ENCODE results near the gene NUDCD3.

The NUDCD3 gene

GRCh38 chr7:44381494-44382220, 108.8 kb downstream of the NUDCD3 start:
- DNase-seq = no peak

- no peak for DNase-seq
These were observed 109.5 kb downstream of the NUDCD3 start for GRCh38 chr7:44380831-44381493.

- DNase-seq = no peak
These were observed 110.1 kb downstream of the NUDCD3 start for GRCh38 chr7:44380189-44380830.

GRCh38 chr7:44379366-44380188, 110.9 kb downstream of the NUDCD3 start:
- no peak for DNase-seq

GRCh38 chr7:44378744-44379143, 111.7 kb downstream of the NUDCD3 start:
- no peak for DNase-seq

- peak; percentile 8 to 34 (median 26) for DNase-seq
These were observed 112.6 kb downstream of the NUDCD3 start for GRCh38 chr7:44377681-44378421.

GRCh38 chr7:44377134-44377463, 113.4 kb downstream of the NUDCD3 start:
- no peak for DNase-seq

- DNase-seq = no peak
These were observed 113.9 kb downstream of the NUDCD3 start for GRCh38 chr7:44376429-44377133.

GRCh38 chr7:44375926-44376342, 114.5 kb downstream of the NUDCD3 start:
- no peak for DNase-seq

- no peak for DNase-seq
These were observed 115.2 kb downstream of the NUDCD3 start for GRCh38 chr7:44375236-44375699.

- DNase-seq = no peak
These were observed 116.3 kb downstream of the NUDCD3 start for GRCh38 chr7:44374007-44374763.

- no peak for DNase-seq
These were observed 117.1 kb downstream of the NUDCD3 start for GRCh38 chr7:44373418-44373740.

- DNase-seq = no peak
These were observed 117.7 kb downstream of the NUDCD3 start for GRCh38 chr7:44372560-44373417.

- DNase-seq = no peak
These were observed 121.6 kb downstream of the NUDCD3 start for GRCh38 chr7:44368885-44369284.

- no peak for DNase-seq
These were observed 122.0 kb downstream of the NUDCD3 start for GRCh38 chr7:44368455-44368854.

GRCh38 chr7:44367475-44368043, 122.9 kb downstream of the NUDCD3 start:
- DNase-seq = no peak

- peak in 2 of 4 experiments; percentile 31 to 41 for DNase-seq
These were observed 123.5 kb downstream of the NUDCD3 start for GRCh38 chr7:44366986-44367385.

- no peak for DNase-seq
These were observed 136.8 kb downstream of the NUDCD3 start for GRCh38 chr7:44353668-44354067.

All from suppressor macrophage (primary cell).